SU-DHL-6 (cell line): ENCODE measurements around the gene CD300A.

Experiments
- EZH2phosphoT487 ChIP-seq: fragments of 200-600 bp; sonication (generic), shearing (Covaris generic); conservative IDR thresholded peaks from 2 replicates; pipeline ENCODE4 v1.6.1; 2018; ENCODE audit warnings: mild to moderate bottlenecking, antibody characterized with exemption, low read length, moderate library complexity, mixed read lengths
- TF ChIP-seq, protein P1 (sequence below): fragments of 200-600 bp; sonication (generic); IDR thresholded peaks from one replicate; pipeline ENCODE4 v1.5.1; 2017; ENCODE audit warnings: antibody characterized with exemption, mild to moderate bottlenecking, low read length, moderate library complexity; ENCODE audit not compliant: insufficient read depth, poor library complexity, severe bottlenecking

GRCh38 chr17:74429604-74430384, 36.6 kb upstream of the CD300A start:
- TF ChIP-seq, protein P1, sequence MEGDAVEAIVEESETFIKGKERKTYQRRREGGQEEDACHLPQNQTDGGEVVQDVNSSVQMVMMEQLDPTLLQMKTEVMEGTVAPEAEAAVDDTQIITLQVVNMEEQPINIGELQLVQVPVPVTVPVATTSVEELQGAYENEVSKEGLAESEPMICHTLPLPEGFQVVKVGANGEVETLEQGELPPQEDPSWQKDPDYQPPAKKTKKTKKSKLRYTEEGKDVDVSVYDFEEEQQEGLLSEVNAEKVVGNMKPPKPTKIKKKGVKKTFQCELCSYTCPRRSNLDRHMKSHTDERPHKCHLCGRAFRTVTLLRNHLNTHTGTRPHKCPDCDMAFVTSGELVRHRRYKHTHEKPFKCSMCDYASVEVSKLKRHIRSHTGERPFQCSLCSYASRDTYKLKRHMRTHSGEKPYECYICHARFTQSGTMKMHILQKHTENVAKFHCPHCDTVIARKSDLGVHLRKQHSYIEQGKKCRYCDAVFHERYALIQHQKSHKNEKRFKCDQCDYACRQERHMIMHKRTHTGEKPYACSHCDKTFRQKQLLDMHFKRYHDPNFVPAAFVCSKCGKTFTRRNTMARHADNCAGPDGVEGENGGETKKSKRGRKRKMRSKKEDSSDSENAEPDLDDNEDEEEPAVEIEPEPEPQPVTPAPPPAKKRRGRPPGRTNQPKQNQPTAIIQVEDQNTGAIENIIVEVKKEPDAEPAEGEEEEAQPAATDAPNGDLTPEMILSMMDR, result no peak
- TF ChIP-seq EZH2phosphoT487, result no peak
